ENCODE measurements around the gene PTPRC.

GRCh38 chr1:198797656-198798055 is 158.8 kb downstream of the PTPRC start:
- TF ChIP-seq, protein P1, sequence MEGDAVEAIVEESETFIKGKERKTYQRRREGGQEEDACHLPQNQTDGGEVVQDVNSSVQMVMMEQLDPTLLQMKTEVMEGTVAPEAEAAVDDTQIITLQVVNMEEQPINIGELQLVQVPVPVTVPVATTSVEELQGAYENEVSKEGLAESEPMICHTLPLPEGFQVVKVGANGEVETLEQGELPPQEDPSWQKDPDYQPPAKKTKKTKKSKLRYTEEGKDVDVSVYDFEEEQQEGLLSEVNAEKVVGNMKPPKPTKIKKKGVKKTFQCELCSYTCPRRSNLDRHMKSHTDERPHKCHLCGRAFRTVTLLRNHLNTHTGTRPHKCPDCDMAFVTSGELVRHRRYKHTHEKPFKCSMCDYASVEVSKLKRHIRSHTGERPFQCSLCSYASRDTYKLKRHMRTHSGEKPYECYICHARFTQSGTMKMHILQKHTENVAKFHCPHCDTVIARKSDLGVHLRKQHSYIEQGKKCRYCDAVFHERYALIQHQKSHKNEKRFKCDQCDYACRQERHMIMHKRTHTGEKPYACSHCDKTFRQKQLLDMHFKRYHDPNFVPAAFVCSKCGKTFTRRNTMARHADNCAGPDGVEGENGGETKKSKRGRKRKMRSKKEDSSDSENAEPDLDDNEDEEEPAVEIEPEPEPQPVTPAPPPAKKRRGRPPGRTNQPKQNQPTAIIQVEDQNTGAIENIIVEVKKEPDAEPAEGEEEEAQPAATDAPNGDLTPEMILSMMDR (IDR thresholded peaks at IDR 0.05), result no peak
- no peak for TF ChIP-seq EP300 (IDR thresholded peaks at IDR 0.05)
- no peak for TF ChIP-seq POLR2A (IDR thresholded peaks at IDR 0.05; ENCODE audit: low read depth)
- no peak for TF ChIP-seq POLR2AphosphoS5 (IDR thresholded peaks at IDR 0.05)

Data from esophagus muscularis mucosa (tissue), 4 donors.